RWPE1 (cell line): Measurements from ENCODE around the gene IQGAP1.
"Not testable (repeated sequence)": the region's sequence is repeated elsewhere in the genome, so short reads cannot be mapped to it uniquely, and the experiment has no call there.

Experiments
- CTCF ChIA-PET: fragments of 350-600 bp; sonication (Branson Sonifier 250); formaldehyde crosslinking; extraction: SDS; loops from one replicate; lab custom pipeline; 2021; lab: Yijun Ruan, JAX
- POLR2A ChIA-PET: fragments of 400-600 bp; formaldehyde crosslinking; extraction: SDS; loops from one replicate; lab custom pipeline; 2020; ENCODE audit warnings: antibody characterized with exemption; ENCODE audit not compliant: low non-redundant PET; lab: Yijun Ruan, JAX
- DNase-seq: peaks from one replicate; pipeline ENCODE4 v3.0.0; 2012; ENCODE audit warnings: low spot score
- H3K27ac ChIP-seq: fragments of 450-650 bp; 2 replicates; pipeline ENCODE4 v1.5.1; 2017
- CTCF ChIP-seq: fragments of 450-650 bp; conservative IDR thresholded peaks from 2 replicates; pipeline ENCODE4 v1.5.1; 2017; ENCODE audit warnings: low read depth, mild to moderate bottlenecking

The IQGAP1 gene

DNA sequence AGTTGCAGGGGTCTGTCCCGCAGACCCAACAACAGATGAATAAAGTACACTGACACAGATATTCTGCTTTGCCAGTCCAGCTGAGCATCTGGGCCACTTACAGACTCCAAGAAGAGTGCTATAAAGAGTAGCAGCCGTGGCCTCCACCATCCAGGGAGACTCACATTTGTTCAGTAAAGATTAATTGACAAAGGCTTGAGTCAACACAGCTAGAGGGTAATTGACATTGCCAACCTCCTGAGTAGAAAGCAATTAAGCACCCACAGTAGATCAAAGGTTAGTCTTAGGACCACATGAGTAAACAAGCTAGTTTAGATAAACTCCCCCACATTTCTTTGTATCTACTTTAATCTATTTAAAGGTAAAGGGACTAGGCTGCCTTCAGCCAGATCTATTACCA lies 125.4 kb downstream of the IQGAP1 start:
- CTCF ChIA-PET: interaction anchor here (0.6 kb wide), 1 partner anchor 16 kb away, joined by 3 read pairs; the partner anchor contains the start of gene CRTC3
- no peak for TF ChIP-seq CTCF
- POLR2A ChIA-PET: no interaction called here
- H3K27ac ChIP-seq: no peak overlapping the region
- DNase-seq: no peak

DNA sequence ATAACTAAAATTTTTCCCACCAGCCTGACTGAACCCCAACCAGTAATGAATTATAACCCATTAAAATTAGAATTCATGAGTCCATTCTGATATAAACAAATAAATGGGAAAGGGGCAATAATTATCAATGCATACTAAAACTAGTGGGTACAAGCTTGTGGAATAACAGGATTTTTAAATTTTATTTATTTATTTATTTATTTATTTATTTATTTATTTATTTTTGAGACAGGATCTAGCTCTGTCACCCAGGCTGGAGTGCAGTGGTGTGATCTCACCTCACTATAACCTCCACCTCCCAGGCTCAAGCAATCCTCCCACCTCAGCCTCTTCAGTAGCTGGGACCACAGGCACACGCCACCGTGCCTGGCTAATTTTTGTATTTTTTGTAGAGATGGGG lies 125.9 kb downstream of the IQGAP1 start:
- DNase-seq, H3K27ac ChIP-seq, POLR2A ChIA-PET, CTCF ChIA-PET: not testable (repeated sequence)

DNA sequence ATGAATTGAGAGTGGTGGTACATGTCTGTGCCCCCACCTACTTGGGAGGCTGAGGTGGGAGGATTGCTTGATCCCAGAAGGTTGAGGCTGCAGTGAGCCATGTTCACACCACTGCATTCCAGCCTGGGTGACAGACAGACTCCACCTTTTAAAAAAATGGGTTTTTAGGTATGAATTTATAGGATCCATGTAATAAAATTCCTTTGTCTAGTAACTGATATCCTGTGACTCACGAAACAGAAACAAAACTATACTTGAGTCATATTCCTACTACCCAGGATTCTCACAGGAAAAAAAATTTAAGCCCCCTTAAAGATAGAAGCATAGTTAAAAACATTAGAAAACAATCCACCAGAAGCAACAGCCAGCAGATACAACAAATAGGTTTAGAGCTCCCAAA lies 131.6 kb downstream of the IQGAP1 start:
- ChIA-PET CTCF (interaction anchor here (0.5 to 0.7 kb wide), 4 partner anchors 10 to 1131 kb away, joined by 3 read pairs; no protein-coding TSS in a partner anchor), POLR2A (no interaction called here)
- peak overlapping the region; percentile 46; the same call in 1 of the 2 replicates for H3K27ac ChIP-seq
- no peak for TF ChIP-seq CTCF
- peak; percentile 49 for DNase-seq

DNA sequence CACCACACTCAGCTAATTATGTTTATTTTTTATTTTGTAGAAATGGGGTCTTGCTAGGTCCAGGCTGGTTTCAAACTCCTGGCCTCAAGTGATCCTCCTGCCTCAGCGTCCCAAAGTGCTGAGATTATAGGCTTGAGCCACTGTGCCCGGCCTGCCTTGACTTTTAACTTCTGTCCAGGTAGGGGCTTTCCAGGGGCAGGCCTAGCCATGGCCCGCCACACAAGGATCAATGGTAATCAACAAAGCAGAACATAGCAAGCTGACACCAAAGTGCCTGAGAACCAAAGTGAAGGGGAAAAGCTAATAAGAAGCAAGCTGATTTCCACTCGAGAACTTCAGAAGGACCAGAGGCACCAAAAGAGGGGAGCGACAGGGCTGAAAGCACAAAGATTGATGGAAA lies 132.3 kb downstream of the IQGAP1 start:
- TF ChIP-seq CTCF: no peak
- no peak overlapping the region for H3K27ac ChIP-seq
- POLR2A ChIA-PET: no interaction called here
- CTCF ChIA-PET: interaction anchor here (0.5 kb wide), 1 partner anchor 37 kb away, joined by 3 read pairs; no protein-coding TSS in a partner anchor
- no peak for DNase-seq

DNA sequence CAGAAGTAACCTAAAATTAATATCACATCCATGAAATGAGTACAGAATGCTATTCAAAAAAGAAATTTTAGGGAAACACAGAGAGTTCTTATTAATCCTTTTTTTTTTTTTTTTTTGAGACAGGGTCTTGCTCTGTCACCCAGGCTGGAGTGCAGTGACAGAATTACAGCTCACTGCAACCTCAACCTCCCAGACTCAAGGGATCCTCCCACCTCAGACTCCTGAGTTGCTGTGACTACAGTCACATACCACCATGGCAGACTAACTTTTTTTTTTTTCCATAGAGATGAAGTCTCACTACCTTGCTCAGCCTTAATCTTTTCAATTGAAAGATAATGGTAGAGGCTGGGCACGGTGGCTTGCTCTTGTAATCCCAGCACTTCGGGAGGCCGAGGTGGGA lies 135.3 kb downstream of the IQGAP1 start:
- TF ChIP-seq CTCF: no peak
- no peak overlapping the region for H3K27ac ChIP-seq
- ChIA-PET POLR2A (no interaction called here), CTCF (no interaction called here)
- DNase-seq: no peak

DNA sequence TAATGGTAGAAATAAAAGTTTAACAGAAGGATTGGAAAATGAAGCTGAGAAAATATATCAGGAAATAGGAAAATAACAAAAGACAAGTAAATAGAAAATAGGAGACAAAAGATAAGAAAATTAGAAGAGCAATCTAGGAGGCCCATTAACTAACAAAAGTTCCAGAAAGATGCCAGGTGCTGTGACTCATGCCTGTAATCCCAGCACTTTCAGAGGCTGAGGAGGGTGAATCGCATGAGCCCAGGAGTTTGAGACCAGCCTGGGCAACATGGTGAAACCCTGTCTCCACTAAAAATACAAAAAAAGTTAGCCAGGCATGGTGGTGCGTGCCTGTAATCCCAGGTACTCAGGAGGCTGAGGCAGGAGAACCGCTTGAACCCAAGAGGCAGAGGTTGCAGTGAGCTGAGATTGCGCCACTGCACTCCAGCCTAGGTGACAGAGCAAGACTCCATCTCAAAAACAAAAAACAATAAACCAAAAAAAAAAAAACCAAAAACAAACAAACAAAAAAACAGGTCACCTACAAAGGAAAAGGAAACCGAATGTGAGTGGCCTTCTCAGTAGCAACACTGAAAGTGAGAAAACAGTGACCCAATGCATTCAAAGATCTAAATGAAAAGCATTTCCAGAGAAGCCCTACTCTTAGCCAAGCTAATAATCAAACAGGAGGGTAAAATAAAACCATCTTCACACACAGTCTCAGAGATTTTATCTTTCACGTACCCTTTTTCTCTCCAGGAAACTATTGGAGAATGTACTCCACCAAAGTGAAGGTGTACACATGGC lies 136.2 kb downstream of the IQGAP1 start:
- POLR2A ChIA-PET, DNase-seq, H3K27ac ChIP-seq: not testable (repeated sequence)
- CTCF ChIA-PET: interaction anchor here (0.6 kb wide), 1 partner anchor 447 kb away, joined by 4 read pairs; no protein-coding TSS in a partner anchor

- POLR2A ChIA-PET: no interaction called here
- no peak for DNase-seq
- H3K27ac ChIP-seq: peak overlapping the region; percentile 78
- TF ChIP-seq CTCF: no peak
- CTCF ChIA-PET: interaction anchor here (0.7 kb wide), 1 partner anchor 46 kb away, joined by 3 read pairs; no protein-coding TSS in a partner anchor
Measured at GRCh38 chr15:90529011-90529370, 140.9 kb downstream of the IQGAP1 start.
